ENCODE data around the gene GLT8D1.
"Not testable (repeated sequence)": the region's sequence is repeated elsewhere in the genome, so short reads cannot be mapped to it uniquely, and the experiment has no call there.

GLT8D1 gene

DNA sequence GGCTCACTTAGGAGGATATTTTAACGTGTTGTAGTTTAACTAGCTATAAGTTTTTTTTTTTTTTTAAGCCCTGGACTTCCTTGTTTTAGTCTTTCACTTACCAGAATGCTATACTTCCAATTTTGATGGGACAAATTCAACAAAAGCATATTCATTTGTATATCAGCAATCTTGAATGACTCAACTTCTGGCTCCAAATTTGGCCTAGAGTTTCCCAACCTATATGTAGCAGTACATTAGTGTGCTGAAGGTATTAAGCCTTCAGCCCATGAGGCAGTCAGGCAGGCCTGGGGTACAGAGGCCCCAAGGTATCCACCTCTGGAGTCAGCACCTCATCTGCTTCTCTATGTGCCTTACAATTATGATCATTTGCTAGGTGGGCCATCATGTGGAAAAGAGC lies 25.8 kb downstream of the GLT8D1 start:
- no peak for DNase-seq

DNA sequence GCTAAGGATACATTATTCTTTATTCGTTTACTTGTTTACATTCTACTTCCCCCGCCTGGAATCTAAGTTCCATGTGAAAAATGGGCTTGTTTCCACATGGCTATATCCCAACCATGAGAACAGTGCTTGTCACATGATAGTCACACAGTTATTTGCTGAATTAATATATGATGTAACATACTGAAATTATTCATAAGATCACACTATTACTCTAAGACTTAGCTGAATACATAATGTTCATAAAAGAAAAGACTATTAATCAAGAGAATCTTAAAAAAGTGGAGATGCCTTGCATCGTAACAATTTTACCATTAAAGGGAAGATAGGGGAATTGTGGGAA lies 26.4 kb downstream of the GLT8D1 start:
- DNase-seq: no peak

DNA sequence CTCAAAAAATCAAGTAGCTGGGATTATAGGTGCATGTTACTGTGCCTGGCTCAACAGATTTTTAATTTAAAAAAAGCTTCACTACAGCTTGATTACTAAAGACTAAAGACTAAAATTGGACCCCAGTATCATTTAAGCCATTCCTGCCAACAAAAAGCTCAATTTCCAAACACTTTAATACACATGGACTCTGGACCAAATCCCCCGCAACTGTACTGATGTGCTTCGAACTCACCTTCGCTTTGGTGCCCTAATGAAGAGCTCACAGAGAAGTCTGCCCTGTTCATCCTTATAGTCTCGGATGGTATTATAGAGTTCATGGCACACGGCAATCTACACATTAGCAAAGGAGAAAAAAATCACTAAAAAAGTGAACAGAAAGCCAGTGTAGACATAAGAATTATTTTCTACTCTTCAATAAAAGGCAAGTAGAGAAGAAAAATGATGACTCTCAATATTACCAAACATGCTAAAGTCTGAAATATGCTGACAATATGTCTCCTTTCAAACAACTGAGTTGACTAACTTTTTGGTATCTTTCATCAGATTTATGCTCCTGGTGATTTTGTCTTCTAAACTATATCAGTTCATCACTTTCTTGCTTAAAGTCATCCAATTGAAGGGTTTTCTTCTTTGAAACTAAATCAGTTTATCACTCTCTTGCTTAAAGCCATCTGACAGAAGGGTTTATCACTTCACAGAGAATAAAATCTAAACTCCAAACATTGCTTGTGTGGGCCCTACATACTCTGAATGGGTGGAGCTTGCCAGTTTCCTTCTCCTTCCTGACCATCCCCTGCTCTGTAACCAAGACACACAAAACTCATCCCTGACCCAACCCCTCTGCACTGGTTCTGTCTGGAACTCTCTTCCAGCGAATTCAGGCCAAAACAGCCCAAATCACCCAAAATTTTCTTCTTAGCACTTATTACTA lies 27.1 kb downstream of the GLT8D1 start:
- no peak for DNase-seq

DNA sequence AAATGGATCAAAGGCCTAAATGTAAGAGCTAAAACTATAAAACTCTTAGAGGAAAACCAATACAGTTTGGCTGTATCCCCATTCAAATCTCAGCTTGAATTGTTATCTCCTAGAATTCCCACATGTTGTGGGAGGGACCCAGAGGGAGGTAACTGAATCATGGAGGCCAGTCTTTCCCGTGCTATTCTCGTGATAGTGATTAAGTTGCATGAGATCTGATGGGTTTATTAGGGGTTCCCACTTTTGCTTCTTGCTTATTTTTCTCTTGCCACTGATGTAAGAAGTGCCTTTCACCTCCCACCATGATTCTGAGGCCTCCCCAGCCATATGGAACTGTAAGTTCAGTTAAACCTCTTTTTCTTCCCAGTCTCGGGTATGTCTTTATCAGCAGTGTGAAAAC lies 29.4 kb downstream of the GLT8D1 start:
- DNase-seq: not testable (repeated sequence)

DNA sequence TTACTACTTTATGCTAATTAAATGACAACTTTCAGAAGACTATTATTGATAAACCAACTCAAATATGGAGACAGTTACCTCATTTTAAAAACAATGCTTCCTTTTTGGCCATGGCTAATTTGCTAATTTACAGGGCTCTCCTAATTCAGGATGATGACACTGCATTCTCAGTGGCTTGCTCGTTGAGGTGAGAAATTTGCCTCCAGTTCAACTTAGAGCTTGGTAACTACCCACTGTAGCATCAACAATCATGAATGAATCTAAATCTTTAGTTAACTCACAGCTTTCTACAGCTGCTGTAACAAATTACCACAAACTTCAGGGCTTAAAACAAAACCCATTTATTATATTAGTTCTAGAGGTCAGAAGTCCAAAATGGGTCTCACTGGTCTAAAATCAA lies 33.9 kb downstream of the GLT8D1 start:
- DNase-seq: no peak

DNA sequence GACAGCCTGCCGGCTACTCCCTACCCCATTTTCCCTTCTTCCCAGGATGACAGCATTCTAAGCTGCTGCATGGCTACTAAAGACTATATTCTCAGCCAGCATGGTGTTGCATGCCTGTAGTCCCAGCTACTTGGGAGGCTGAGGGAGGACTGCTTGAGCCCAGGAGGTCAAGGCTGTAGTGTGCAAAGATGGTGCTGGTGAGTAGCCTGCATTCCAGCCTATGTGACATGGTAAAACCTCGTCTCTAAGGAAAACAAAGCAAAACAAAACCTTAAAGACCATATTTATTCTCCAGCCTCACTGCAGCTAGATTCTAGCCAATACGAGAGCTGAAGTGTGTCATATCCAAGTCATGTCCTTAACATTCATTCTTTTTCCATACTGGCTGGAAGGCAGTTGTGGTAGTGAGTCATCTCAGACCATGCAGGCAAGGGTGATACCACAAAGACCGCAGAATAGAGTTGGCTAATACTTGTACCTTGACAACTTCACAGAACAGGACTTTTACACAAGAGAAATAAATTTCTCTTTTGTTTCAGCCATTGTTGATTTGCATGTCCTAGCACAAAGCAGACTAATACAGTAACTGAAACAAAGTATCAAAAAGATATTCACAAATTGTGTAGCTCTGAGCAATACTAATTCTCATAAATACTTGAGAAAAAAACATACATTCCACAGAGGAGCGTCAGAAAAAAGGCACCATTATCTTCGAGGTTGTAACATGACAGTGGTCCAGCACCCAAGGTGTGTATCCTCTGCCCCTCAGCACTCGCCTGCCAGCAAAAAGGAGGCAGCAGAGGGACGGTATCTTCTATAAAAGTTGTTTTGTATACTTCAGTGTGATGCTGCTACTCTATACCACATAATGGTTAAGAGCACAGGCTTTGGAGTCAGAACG lies 34.7 kb downstream of the GLT8D1 start:
- DNase-seq: peak; percentile 100

DNA sequence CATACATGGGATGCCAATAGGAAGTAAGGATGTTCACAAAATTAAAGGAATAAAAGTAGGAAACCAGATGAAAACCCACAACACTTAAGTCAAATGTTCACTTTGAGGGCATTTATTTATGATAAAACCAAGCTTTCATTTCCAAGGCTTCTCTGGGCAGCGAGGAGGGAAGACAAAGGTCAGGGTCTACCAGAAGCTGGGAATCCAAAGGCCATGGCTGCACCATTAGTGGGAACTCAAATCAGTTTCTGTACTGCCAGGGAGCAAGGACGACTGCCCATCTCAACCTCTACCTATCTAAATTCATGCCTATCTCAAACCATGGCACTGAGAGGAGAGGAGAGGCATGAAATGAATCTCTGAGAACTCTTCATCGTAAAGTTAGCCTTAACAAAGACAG lies 42.5 kb downstream of the GLT8D1 start:
- no peak for DNase-seq

DNA sequence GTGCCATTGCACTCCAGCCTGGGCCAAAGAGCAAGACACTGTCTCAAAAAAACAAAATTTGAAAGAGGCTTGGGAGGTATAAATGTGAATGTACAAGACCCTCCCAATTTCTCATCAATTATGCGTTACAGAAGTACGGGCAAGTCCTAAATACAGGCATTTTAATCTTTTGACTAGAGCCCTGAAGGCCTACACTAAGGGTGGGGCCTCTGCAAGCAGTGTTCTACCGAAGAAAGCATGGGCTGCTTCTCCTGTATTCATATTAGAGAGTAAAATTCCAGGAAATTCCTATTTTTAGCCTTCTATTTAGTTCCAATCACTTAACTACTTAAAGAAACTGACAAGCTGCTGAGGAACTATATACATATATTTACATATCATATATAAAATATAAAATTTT lies 45.5 kb downstream of the GLT8D1 start:
- DNase-seq: no peak

DNA sequence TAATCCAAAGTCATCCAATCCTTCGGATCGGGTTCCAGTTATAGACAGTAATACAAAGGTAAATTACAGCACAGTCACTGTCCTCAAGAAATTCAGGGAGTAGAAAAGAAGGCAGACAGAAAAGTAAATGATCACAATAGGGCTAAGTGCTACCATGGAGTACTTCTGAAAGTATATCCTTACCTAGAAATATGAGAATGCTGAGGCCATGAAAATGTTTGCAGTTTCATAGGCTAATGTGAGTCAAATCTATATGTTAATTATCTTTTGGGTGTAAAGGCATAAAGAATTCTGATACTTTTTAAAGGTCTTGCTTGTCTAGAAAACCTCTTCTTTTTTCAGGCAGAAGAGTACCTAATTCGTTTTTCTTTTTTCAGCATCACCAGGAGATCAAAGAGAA lies 49.7 kb downstream of the GLT8D1 start:
- no peak for DNase-seq

DNA sequence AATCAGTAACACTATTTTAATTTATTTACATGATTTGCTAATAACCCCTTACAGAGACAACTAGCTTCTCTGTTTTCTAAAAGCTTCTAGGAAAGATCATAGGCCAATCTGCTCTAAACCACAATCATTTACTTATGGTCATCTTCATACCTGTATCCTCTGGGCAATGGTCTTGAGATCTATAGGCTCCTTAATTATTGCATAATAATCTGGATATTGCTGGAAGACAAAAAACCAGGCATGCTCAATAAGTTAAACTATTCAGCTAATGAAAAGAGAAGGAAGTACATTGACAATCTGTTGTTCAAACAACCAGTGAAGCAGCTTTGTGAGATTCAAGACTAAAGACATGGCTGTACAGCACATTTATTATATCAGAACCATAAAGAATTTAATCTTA lies 54.0 kb downstream of the GLT8D1 start:
- no peak for DNase-seq

DNA sequence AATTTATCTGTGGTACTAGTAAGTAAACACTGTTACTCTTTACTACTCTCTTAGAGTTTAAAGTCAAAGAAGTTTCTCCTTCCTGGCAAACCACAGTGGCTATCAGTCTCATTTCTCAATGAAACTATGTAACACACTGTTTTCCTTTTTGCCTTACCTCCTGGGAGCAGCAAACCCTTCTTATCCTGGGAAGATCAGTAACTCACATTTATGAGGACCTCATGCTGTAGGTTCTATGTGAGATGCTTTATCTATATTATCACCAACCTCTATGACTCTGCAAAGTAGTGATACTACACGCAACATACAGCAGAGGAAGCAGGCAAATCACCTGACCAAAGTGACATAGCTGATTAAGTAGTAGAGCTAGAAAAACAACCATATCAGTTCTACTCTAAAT lies 55.2 kb downstream of the GLT8D1 start:
- no peak for DNase-seq

DNA sequence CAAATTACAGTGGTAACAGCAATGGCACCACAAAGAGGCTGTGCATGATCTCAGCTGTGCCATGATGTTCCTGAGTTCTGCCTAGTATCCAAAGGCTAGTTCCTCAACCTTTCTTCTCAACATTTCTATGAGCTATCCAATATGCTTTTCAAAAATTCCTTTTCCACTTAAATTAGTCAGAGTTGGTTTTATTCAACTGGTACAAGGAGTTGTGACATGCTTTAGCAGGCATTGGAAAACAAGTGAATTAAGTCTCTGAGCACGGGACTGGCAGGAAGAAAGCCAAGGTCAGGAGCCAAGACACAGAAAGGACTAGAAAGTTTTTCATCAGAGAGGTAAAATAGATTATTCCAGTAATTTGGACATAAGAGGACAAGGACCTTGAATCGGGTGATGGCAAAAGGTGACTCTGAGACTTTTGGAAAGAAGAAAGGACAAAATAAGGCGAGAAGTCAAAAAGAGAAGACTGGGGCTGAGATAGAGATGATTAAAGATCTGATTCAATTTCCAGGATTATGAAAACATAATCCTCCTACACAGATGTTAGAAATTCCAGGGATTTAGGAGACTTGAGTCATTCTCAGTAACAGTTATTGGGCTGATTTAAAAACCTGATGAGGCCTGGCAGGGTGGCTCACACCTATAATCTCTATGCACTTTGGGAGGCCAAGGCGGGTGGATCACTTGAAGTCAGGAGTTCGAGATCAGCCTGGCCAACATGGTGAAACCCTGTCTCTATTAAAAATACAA lies 56.0 kb downstream of the GLT8D1 start:
- DNase-seq: no peak

DNA sequence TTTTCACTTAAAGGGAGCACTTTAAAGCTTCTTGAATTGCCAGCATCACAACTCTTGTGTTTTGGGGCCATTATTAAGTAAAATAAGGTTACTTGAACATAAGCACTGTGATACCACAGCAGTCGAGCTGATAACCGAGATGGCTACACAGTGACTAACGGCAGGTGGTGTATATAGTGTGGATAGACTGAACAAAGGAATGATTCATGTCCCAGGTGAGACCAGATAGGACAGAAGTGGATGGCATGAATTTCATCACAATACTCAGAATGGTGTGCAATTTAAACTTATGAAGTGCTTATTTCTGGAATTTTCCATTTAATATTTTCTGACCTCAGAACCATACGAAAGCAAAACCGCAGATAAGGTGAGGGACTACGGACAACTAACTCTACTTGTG lies 60.0 kb downstream of the GLT8D1 start:
- no peak for DNase-seq
